GOT3 (cell line): ENCODE data around the gene GAGE12J.
"Not testable (repeated sequence)": the region's sequence is repeated elsewhere in the genome, so short reads cannot be mapped to it uniquely, and the experiment has no call there.

ENCODE experiments used
- DNase-seq: peaks from one replicate; lab custom pipeline; 2025; ENCODE audit warnings: mixed read lengths; lab: John Stamatoyannopoulos, UW

GAGE12J gene

GRCh38 chrX:49310371-49310770, 11.5 kb upstream of the GAGE12J start:
- no peak for DNase-seq

GRCh38 chrX:49312176-49312575, 9.7 kb upstream of the GAGE12J start:
- no peak for DNase-seq

GRCh38 chrX:49316085-49316484, 5.8 kb upstream of the GAGE12J start:
- DNase-seq = no peak

- not testable (repeated sequence) for DNase-seq
Measured at GRCh38 chrX:49322266-49322665, 429 bp downstream of the GAGE12J start.

GRCh38 chrX:49323735-49324134, 1.9 kb downstream of the GAGE12J start:
- not testable (repeated sequence) for DNase-seq

- not testable (repeated sequence) for DNase-seq
Measured at GRCh38 chrX:49330421-49330820, 8.6 kb downstream of the GAGE12J start.

GRCh38 chrX:49331282-49331681, 9.4 kb downstream of the GAGE12J start, which contains the start of gene GAGE13:
TSS of gene GAGE13 (plus strand) at chrX:49331582. CDS start at chrX:49332738, 1,156 bp downstream.
- DNase-seq = not testable (repeated sequence)

GRCh38 chrX:49331841-49332240, 10.0 kb downstream of the GAGE12J start:
- not testable (repeated sequence) for DNase-seq

GRCh38 chrX:49341449-49341848, 19.6 kb downstream of the GAGE12J start:
- DNase-seq = not testable (repeated sequence)

GRCh38 chrX:49344496-49345175, 22.8 kb downstream of the GAGE12J start:
- DNase-seq = not testable (repeated sequence)

GRCh38 chrX:49345402-49345801, 23.6 kb downstream of the GAGE12J start:
- not testable (repeated sequence) for DNase-seq

- not testable (repeated sequence) for DNase-seq
Measured at GRCh38 chrX:49346150-49346549, 24.3 kb downstream of the GAGE12J start.
